COLO668 (cell line): ENCODE data around the gene SH3PXD2A.

ENCODE experiments used
- DNase-seq: peaks from one replicate; lab custom pipeline; 2025; ENCODE audit not compliant: unreplicated experiment; lab: John Stamatoyannopoulos, UW

SH3PXD2A gene

GRCh38 chr10:103593022-103593570, 262.3 kb downstream of the SH3PXD2A start:
- no peak for DNase-seq

DNA sequence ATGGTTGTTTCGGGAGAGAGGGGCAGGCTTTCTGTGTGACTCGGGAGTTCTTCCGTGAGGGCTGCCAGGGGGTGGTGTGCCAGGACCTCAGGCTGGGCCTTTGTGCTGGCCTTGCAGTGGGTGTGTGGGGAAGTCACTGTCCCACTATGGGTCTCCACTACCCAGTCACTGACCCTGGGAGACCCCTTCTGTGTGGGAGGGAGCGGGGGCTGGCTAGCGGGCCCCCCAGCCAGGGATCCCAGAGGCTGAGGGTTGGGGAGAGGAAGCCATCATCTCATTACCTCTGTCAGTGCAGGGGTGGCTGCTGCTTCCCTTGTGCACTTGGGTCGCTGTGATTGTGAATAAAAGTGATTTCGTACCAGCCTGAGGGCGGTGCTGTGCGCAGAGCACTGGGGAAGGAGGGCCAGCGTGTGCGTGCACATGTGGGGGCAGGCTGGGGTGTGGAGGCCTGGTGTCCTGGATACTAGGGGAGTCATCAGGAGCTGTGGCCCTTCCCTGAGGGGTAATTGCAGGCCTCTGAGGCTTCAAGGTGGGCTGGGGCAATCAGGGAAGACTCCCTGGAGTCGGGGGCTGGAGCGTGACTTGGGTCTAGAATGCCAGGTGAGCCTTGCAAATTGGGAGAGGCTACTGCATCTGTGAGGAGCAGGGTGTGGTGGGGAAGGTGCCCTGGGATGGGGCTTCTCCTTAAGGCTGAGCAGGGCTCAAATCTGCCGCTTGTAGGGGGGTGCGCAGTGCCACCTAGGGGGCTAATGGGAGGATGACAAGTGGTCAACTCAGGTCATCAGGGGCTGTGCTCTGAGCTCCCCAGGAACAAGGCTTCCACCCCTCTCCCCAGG, 263.0 kb downstream of the SH3PXD2A start:
- peak; percentile 46 for DNase-seq

DNA sequence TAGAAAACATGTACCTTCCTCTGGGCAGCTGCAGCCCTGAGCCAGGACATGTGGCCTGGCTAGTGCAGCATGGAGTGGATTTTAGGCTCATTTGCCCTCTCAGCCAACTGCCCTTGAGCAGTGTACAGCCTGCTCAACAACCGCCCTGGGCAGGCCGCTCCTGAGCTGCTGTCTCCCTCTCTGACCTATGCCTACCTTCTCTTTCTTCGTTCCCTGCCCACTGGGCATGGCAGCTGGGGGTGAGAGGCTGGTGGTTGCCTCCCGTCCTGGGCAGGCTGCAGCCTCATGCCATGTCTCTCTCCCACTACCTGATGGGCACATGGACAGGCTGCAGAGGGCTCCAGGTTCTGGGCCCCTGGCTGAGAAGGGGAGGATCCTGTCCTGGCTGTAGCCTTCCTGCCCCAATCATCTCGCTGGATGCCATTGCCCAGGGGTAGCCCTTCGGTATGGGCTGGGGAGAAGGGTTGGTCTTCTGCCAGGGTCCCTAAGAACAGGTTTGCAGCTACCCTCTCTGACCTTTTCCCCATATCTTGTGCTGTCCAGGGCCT, 264.6 kb downstream of the SH3PXD2A start:
- no peak for DNase-seq

- no peak for DNase-seq
Measured at GRCh38 chr10:103590060-103590459, 265.3 kb downstream of the SH3PXD2A start.

DNA sequence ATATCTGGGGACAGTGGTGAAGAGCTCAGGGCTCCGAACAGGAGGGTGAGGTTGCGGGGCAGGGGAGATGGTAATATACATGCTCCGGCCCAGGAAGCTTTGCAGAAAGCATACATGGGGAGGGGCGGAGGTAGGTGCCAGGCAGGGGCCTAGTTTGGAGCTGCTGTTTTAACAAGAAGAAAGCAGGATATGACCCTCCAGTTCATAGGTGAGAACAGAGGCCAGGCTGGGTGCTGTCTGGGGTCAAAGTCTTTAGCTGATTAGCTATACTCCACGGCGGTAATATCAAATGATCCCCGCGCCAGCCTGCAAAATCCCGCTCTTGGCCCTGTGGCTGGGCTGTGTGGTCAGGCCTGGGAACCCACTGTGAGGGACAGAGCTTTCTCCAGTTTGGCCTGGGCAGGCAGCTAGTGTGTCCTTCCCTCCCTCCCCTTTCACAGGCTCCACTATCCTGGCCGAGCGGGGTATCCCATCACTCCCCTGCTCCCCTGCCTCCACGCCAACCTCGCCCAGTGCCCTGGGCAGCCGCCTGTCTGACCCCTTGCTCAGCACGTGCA, 266.2 kb downstream of the SH3PXD2A start:
- no peak for DNase-seq

DNA sequence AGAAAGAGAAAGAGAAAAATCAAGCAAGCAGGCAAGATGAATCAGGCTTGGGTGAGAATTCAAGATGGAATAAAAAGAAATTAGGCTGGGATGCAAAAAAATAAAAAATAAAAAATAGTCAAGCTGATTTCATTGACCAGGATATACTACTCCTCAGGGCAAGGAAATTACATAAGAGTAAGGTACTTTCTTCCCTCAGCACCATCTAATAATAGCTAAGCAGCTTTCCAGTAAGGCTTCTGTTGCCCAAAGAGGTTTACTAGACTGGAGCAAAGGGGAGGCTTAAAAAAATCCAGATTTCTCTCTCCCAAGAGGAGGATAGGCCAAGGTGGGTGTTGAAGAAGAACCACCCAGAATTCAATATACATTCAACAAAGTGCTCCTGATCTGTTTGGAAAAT, 268.3 kb downstream of the SH3PXD2A start:
- DNase-seq: no peak

- no peak for DNase-seq
Measured at GRCh38 chr10:103585011-103585405, 270.4 kb downstream of the SH3PXD2A start.

DNA sequence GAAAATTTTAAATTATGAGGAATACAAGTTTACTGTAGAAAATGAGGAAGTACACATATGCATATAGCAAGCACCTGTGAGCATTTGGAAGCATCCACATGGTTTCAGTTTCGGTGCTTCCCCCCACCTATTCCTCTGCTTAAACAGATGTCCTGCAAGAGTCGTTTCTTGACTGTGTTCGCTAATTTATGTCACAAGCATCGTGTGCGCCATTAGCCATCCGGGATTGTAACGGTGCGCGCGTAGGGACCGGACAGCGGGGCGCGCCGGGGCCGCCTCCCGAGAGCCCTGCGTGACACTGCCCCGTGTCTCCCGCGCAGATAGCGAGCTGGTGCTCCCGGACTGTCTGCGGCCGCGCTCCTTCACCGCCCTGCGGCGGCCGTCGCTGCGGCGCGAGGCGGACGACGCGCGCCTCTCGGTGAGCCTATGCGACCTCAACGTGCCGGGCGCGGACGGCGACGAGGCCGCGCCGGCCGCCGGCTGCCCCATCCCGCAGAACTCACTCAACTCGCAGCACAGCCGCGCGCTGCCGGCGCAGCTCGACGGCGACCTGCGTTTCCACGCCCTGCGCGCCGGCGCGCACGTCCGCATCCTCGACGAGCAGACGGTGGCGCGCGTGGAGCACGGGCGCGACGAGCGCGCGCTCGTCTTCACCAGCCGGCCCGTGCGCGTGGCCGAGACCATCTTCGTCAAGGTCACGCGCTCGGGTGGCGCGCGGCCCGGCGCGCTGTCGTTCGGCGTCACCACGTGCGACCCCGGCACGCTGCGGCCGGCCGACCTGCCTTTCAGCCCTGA, 271.0 kb downstream of the SH3PXD2A start:
- no peak for DNase-seq

- DNase-seq: peak; percentile 17
Measured at GRCh38 chr10:103583871-103584215, 271.5 kb downstream of the SH3PXD2A start.

GRCh38 chr10:103582331-103583123, 272.8 kb downstream of the SH3PXD2A start:
- DNase-seq: no peak

DNA sequence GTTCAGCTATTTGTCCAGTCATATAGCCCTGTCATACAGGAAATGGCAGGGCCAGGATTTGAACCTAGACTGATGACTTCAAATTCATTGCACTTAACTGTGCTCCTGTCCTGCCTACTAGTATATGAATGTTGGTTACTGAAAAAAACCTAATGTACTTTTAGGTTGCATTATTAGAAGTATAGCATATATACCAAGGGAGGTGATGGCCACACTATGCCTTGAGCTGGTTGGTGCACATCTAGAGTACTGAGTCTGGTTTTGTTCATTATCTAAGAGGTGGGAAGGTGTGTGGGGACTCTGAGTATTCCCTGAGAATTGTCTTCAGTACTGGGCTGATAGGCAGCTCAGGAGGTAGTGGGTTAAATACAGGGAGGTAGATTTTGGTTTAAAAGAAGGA, 273.9 kb downstream of the SH3PXD2A start:
- DNase-seq: no peak

GRCh38 chr10:103580430-103580829, 274.9 kb downstream of the SH3PXD2A start:
- DNase-seq: peak; percentile 25

DNA sequence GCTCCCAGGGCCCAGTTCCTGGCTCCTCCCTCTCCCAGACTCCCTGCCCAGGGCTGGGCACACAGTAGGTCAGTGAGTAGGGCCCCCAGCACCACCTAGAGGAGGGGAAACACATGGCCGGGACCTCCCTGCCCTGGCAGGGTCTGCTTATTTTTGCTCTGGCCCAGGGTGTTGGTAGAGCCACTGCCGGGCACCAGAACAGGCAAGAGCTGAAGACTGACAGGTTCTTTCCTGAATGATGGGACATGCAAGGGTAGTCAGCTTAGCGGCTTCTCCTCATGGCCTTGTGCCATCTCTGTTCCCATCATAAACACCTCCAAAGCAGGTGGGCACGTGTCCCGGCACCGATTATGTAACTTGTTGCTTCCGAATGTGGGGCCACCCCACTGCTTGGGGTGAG, 275.4 kb downstream of the SH3PXD2A start:
- DNase-seq: peak; percentile 25

GRCh38 chr10:103578782-103579382, 276.5 kb downstream of the SH3PXD2A start:
- DNase-seq: peak; percentile 84

DNA sequence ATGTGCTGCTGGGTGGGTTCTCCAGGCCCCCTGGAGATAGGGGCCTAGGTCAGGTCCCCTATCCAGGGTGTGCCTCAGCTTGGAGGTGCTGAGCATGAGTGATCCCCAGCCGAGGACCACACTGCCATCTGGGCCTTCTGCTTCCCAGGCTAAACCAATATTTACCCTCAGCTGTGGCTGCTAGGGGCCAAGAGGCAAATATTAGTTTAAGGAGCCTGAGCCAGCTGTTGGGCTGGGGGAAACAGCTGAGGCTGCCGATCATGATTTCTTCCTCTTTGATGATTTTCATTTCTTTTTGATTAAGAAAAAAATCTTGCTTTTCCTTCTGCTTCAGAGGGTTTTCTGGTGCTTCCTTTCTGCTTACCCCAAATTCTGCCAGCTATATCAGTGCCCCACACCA, 278.5 kb downstream of the SH3PXD2A start:
- peak; percentile 78 for DNase-seq

- no peak for DNase-seq
Measured at GRCh38 chr10:103576076-103576471, 279.3 kb downstream of the SH3PXD2A start.

- no peak for DNase-seq
Measured at GRCh38 chr10:103575416-103576075, 279.8 kb downstream of the SH3PXD2A start.

GRCh38 chr10:103574097-103575061, 281.0 kb downstream of the SH3PXD2A start:
- no peak for DNase-seq

- DNase-seq: no peak
Measured at GRCh38 chr10:103573205-103573487, 282.2 kb downstream of the SH3PXD2A start.
